ENCODE measurements around the gene KCTD13. TPM values are rescaled to one million over a fixed set of nuclear protein-coding genes. Genes with fewer than 3 reads are reported as not detected.

The KCTD13 gene, protein sequence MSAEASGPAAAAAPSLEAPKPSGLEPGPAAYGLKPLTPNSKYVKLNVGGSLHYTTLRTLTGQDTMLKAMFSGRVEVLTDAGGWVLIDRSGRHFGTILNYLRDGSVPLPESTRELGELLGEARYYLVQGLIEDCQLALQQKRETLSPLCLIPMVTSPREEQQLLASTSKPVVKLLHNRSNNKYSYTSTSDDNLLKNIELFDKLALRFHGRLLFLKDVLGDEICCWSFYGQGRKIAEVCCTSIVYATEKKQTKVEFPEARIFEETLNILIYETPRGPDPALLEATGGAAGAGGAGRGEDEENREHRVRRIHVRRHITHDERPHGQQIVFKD
- total RNA-seq = 302 TPM

DNA sequence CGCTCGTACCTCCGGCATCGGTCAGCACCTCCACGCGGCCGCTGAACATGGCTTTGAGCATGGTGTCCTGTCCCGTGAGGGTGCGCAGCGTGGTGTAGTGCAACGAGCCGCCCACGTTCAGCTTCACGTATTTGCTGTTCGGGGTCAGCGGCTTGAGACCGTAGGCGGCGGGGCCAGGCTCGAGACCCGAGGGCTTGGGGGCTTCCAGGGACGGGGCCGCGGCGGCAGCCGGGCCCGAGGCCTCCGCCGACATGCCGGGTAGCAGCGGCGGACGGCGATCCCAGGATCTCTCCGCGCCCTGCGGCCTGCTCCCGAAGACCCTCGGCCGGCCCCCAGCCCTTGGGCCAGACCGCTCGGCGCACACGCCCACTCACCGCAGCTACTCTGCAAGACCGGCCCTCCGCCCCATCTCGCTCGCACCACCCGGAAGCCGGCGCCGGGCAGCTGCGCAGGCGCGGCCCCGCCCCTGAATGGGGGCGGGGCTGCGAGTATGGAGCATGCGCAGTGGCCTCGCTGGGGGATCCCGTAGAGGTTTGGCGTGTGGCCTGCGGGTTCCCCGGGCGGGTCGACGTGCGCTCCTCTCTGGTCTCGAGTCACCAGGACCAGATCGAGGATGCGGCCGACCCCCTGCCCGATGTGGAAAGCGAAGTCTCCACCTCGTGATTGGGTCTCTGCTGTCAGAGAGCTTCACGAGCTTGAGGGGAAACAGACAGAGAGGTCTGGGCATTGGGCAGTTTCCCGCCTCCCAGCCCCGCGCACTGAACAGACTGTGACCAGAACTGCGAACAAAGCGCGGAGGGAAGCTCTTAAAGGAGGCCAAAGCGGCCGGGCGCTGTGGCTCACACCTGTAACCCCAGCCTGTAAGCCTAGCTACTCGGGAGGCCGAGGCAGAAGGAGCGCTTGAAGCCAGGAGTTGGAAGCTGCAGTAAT is at the start of gene KCTD13:
Gene KCTD13 (minus strand): TSS at position 446 of the 930 bp plus-strand sequence. CDS start 193 bp downstream, at position 253.
- intact Hi-C loops (cut with DNase I) = loop anchor here (1.0 to 5.0 kb wide), 7 partner anchors 26 to 451 kb away; partner anchors contain the start of genes ASPHD1, CDIPT, MAZ and TAOK2
- TF ChIP-seq CTCF (IDR thresholded peaks at IDR 0.05) = no peak

GRCh38 chr16:29975134-29975538 is 49.1 kb upstream of the KCTD13 start:
- intact Hi-C loops (cut with DNase I) = no loop called here
- H3K27ac ChIP-seq = peak overlapping the region in 1 of 2 donors; percentile 90
- no peaks in the 10 kb centered on the region for H3K27me3 ChIP-seq
- H3K36me3 ChIP-seq = peaks cover 24 to 37% of the 10 kb centered on the region in 2 donors
- H3K4me1 ChIP-seq = peaks cover 12 to 24% of the 10 kb centered on the region in 2 donors
- TF ChIP-seq CTCF (IDR thresholded peaks at IDR 0.05) = no peak
- no peaks in the 10 kb centered on the region for H3K9me3 ChIP-seq
- peak overlapping the region; percentile 80 to 93 for H3K4me3 ChIP-seq
- DNase-seq (ENCODE audit: low spot score in 2 of 2) = no peak

More for the DNA sequence above, at the start of gene KCTD13:
- H3K4me3 ChIP-seq = peak within 1 kb of the TSS; percentile 91 to 96
- peak within 1 kb of the TSS; percentile 75 to 80 for H3K27ac ChIP-seq
- peaks cover 11 to 17% of the 10 kb centered on the region in 2 donors for H3K4me1 ChIP-seq
- peaks cover 14% of the 10 kb centered on the region in 2 donors for H3K36me3 ChIP-seq
- H3K9me3 ChIP-seq = no peaks in the 10 kb centered on the region
- H3K27me3 ChIP-seq = no peaks in the 10 kb centered on the region
- DNase-seq (ENCODE audit: low spot score in 2 of 2) = peak; percentile 40 to 94

DNA sequence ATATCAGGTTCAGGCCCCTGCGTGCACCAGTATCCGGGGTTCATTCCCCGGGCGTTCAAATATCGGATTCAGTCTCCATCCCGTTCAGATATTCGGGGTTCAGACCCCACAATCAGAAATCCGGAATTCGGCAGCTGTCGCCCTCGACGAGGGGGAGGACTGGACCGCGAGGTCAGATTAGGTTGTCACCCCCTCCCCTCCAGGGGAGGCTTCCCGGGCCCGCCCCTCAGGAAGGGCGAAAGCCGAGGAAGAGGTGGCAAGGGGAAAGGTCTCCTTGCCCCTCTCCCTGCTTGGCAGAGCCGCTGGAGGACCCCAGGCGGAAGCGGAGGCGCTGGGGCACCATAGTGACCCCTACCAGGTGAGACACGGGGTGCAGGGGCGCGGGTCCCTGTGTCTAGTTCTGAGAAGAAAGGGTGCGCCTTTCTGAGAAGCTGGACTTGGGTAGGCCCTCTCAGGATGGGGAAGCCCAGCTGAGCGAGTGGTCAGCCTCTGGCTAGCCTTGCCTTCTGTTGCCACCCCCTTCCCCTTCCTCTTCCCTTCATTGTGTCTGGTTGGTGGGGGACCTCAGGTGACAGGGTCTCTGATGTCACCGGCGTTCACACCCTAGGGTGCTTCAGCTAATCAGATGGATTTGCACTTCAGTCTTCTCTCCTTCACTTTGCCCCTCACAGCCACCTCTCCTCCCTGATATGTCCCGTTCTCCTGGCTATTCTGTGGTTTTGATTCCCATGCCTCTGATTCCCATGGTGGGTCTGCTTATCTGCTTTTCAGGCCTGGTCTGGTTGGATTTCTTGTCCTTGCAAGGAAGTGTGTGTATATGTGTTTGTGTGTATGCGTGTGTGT is 48.5 kb upstream of the KCTD13 start:
- DNase-seq (ENCODE audit: low spot score in 2 of 2) = no peak
- Histone ChIP-seq H3K4me1 (peaks cover 12 to 24% of the 10 kb centered on the region in 2 donors), H3K9me3 (no peaks in the 10 kb centered on the region), H3K36me3 (peaks cover 25 to 36% of the 10 kb centered on the region in 2 donors), H3K27me3 (no peaks in the 10 kb centered on the region), H3K27ac (peak overlapping the region; percentile 85 to 90), H3K4me3 (peak overlapping the region; percentile 80 to 93)
- intact Hi-C loops (cut with DNase I) = loop anchor here (5.0 kb wide), 2 partner anchors 112 to 167 kb away; partner anchors contain the start of genes CDIPT and MAZ
- TF ChIP-seq CTCF (IDR thresholded peaks at IDR 0.05) = no peak

GRCh38 chr16:29973384-29974246 is 47.6 kb upstream of the KCTD13 start, which contains the start of gene TAOK2:
Gene TAOK2 (plus strand): TSS chr16:29973868. CDS start chr16:29977773, 3,905 bp downstream.
- intact Hi-C loops (cut with DNase I) = loop anchor here (1.0 to 5.0 kb wide), 5 partner anchors 12 to 166 kb away; partner anchors contain the start of genes CDIPT, INO80E, KCTD13 and MAZ
- H3K27ac ChIP-seq = peak within 1 kb of the TSS; percentile 85 to 90

More at GRCh38 chr16:29973384-29974246, 47.6 kb upstream of the KCTD13 start, which contains the start of gene TAOK2:
- Histone ChIP-seq H3K9me3 (no peaks in the 10 kb centered on the region), H3K36me3 (peaks cover 25 to 34% of the 10 kb centered on the region in 2 donors), H3K4me1 (peaks cover 12 to 24% of the 10 kb centered on the region in 2 donors), H3K4me3 (peak within 1 kb of the TSS; percentile 80 to 93), H3K27me3 (no peaks in the 10 kb centered on the region)
- TF ChIP-seq CTCF (IDR thresholded peaks at IDR 0.05) = no peak
- peak; percentile 94 to 99 for DNase-seq (ENCODE audit: low spot score in 2 of 2)

All from ascending aorta (tissue), 2 donors.